ENCODE measurements around the gene ZNF577. TPM values are rescaled to one million over a fixed set of nuclear protein-coding genes. Genes with fewer than 3 reads are reported as not detected.
A peak's percentile ranks its signal among the peaks of the same experiment; 100 is the strongest.
"Not testable (repeated sequence)": the region's sequence is repeated elsewhere in the genome, so short reads cannot be mapped to it uniquely, and the experiment has no call there.

ZNF577 gene
- total RNA-seq, 4 donors from 2014 or later: 8.1 to 31.9 (median 15.5) TPM

DNA sequence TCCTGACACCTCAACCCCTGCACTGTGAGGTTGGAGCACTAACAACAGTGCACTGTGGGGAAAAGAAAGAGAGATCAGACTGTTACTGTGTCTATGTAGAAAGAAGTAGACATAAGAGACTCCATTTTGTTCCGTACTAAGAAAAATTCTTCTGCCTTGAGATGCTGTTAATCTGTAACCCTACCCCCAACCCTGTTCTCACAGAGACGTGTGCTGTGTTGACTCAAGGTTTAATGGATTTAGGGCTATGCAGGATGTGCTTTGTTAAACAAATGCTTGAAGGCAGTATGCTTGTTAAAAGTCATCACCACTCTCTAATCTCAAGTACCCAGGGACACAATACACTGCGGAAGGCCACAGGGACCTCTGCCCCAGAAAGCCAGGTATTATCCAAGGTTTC, 17.9 kb upstream of the ZNF577 start:
- peaks cover 46% of the 10 kb centered on the region for H3K27me3 ChIP-seq
- 83% methylated on average over 2 of the region's 3 CpGs; no CpG with 5 or more reads in 1 of the 2 donors for WGBS, 2 donors (ENCODE audit: low coverage in 1 of 2)
- not testable (repeated sequence) for H3K27ac ChIP-seq, ATAC-seq, H3K4me3 ChIP-seq
- H3K9me3 ChIP-seq: peaks cover 0 to 22% (median 0%) of the 10 kb centered on the region in 3 donors
- H3K4me1 ChIP-seq: peaks cover 0 to 16% (median 0%) of the 10 kb centered on the region in 3 donors
- H3K36me3 ChIP-seq: peaks cover 0 to 17% of the 10 kb centered on the region in 2 donors

DNA sequence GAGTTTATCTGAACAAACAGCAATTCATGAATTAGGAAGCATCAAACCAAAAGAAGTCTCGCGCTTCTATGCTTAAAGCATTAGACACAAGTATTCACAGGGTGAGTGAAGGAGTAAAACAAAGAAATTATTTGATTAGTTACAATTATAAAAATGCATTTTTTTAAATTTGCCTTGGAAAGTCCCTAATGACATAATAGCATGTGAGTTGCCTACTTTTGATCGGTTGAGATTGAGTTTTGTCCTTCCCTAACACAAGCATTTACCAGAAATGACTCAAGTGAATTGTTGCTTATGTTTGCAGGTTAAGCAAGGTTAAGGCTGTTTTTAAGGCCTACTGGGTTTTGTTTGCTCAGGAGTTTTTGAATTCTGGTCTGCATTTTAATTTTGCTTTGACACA, 17.5 kb upstream of the ZNF577 start:
- WGBS, 2 donors (ENCODE audit: low coverage in 1 of 2): 31 to 32% methylated on average over 3 of the region's 3 CpGs
- peak overlapping the region in 1 of 2 donors; percentile 67 for H3K4me3 ChIP-seq
- H3K9me3 ChIP-seq: peaks cover 0 to 26% (median 0%) of the 10 kb centered on the region in 3 donors
- H3K27me3 ChIP-seq: peaks cover 41% of the 10 kb centered on the region
- H3K4me1 ChIP-seq: peaks cover 0 to 16% (median 0%) of the 10 kb centered on the region in 3 donors
- TF ChIP-seq, protein P1, sequence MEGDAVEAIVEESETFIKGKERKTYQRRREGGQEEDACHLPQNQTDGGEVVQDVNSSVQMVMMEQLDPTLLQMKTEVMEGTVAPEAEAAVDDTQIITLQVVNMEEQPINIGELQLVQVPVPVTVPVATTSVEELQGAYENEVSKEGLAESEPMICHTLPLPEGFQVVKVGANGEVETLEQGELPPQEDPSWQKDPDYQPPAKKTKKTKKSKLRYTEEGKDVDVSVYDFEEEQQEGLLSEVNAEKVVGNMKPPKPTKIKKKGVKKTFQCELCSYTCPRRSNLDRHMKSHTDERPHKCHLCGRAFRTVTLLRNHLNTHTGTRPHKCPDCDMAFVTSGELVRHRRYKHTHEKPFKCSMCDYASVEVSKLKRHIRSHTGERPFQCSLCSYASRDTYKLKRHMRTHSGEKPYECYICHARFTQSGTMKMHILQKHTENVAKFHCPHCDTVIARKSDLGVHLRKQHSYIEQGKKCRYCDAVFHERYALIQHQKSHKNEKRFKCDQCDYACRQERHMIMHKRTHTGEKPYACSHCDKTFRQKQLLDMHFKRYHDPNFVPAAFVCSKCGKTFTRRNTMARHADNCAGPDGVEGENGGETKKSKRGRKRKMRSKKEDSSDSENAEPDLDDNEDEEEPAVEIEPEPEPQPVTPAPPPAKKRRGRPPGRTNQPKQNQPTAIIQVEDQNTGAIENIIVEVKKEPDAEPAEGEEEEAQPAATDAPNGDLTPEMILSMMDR (IDR thresholded peaks at IDR 0.05): no peak
- TF ChIP-seq EP300 (IDR thresholded peaks at IDR 0.05) (no peak), POLR2A (IDR thresholded peaks at IDR 0.05) (no peak), POLR2AphosphoS5 (IDR thresholded peaks at IDR 0.05) (no peak)
- H3K27ac ChIP-seq: peak overlapping the region in 1 of 4 donors; percentile 87
- no peak for ATAC-seq
- H3K36me3 ChIP-seq: peaks cover 0 to 21% of the 10 kb centered on the region in 2 donors

GRCh38 chr19:51904331-51905165, 16.8 kb upstream of the ZNF577 start, which contains the start of gene ZNF649:
ZNF649 (minus strand) TSS chr19:51905017; CDS start chr19:51900107, 4,910 bp downstream.
- ATAC-seq: peak; percentile 93
- Histone ChIP-seq H3K27me3 (peaks cover 35% of the 10 kb centered on the region), H3K36me3 (peaks cover 0 to 28% of the 10 kb centered on the region in 2 donors), H3K27ac (peak within 1 kb of the TSS; percentile 34 to 87 (median 84)), H3K4me1 (peaks cover 0 to 16% (median 0%) of the 10 kb centered on the region in 3 donors), H3K9me3 (peaks cover 0 to 29% (median 0%) of the 10 kb centered on the region in 3 donors), H3K4me3 (peak within 1 kb of the TSS; percentile 61 to 67)
- TF ChIP-seq, protein P1 (IDR thresholded peaks at IDR 0.05): peak in 2 of 4 experiments; percentile 6 to 14
- no peak for TF ChIP-seq POLR2AphosphoS5 (IDR thresholded peaks at IDR 0.05)
- WGBS, 2 donors (ENCODE audit: low coverage in 1 of 2): 0 to 2% methylated on average over 4 to 22 of the region's 43 CpGs

DNA sequence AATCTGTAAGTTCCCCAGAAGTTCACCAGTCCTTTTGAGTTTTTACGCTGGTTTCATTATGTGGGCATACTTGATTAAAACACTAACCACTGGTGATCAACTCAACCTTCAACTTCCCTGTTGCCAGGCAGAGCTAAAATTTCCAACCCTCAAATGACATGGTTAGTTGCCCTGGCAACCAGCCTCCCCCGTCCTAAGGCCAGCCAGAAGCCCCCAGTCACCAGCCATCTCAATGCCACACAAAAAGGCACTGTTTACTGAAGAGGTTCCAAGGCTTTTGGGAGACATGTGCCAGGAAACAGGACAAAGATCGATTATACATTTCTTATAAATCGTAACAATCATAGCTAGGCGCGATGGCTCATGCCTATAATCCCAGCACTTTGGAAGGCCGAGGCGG, 15.4 kb upstream of the ZNF577 start:
- Histone ChIP-seq H3K27me3 (peaks cover 22% of the 10 kb centered on the region), H3K4me1 (peaks cover 0 to 16% (median 0%) of the 10 kb centered on the region in 3 donors), H3K27ac (peak overlapping the region in 2 of 4 donors; percentile 83 to 87), H3K4me3 (peak overlapping the region in 1 of 2 donors; percentile 67), H3K36me3 (peaks cover 7 to 41% of the 10 kb centered on the region in 2 donors), H3K9me3 (peaks cover 0 to 30% (median 0%) of the 10 kb centered on the region in 3 donors)
- TF ChIP-seq POLR2A (IDR thresholded peaks at IDR 0.05) (no peak), EP300 (IDR thresholded peaks at IDR 0.05) (no peak), POLR2AphosphoS5 (IDR thresholded peaks at IDR 0.05) (no peak)
- TF ChIP-seq, protein P1 (IDR thresholded peaks at IDR 0.05): no peak
- 51 to 67% methylated on average over 5 of the region's 8 CpGs for WGBS, 2 donors (ENCODE audit: low coverage in 1 of 2)
- no peak for ATAC-seq

DNA sequence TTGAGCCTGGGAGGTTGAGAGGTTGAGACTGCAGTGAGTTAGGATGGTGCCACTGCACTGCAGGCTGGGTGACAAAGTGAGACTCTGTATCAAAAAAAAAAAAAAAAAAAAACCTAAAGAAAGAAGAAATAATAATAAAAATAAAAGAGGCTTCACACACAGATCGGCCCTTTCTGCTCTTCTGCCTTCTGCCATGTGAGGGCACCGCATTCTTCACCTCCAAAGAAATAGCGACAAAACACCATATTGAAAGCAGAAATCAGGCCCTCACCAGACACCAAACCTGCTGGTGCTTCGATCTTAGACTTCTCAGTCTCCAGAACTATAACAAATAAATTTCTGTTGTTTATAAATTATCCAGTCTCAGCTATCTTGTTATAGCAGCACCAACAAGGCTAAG, 14.1 kb upstream of the ZNF577 start:
- TF ChIP-seq POLR2A (IDR thresholded peaks at IDR 0.05) (no peak), EP300 (IDR thresholded peaks at IDR 0.05) (no peak), POLR2AphosphoS5 (IDR thresholded peaks at IDR 0.05) (no peak)
- TF ChIP-seq, protein P1 (IDR thresholded peaks at IDR 0.05): no peak
- WGBS, 2 donors (ENCODE audit: low coverage in 1 of 2): 83 to 91% methylated on average over 4 of the region's 4 CpGs
- peaks cover 0 to 16% (median 0%) of the 10 kb centered on the region in 3 donors for H3K4me1 ChIP-seq
- peaks cover 9% of the 10 kb centered on the region for H3K27me3 ChIP-seq
- H3K4me3 ChIP-seq: no peak overlapping the region
- H3K36me3 ChIP-seq: peaks cover 7 to 55% of the 10 kb centered on the region in 2 donors
- peaks cover 0 to 36% (median 0%) of the 10 kb centered on the region in 3 donors for H3K9me3 ChIP-seq
- ATAC-seq: no peak
- H3K27ac ChIP-seq: no peak overlapping the region

Measured in gastroesophageal sphincter (tissue), 4 donors.